Erythroblast (primary cell): Measurements from ENCODE around the gene SNTN.

Source experiments
- DNase-seq, 2 experiments: peaks; one replicate each; lab custom pipeline; 2025; lab: John Stamatoyannopoulos, UW
- GATA1 ChIP-seq: IDR thresholded peaks from 2 replicates; pipeline ENCODE4 v1.6.1; 2011; ENCODE audit warnings: low read depth, mild to moderate bottlenecking, control low read depth, low read length, moderate library complexity
- POLR2A ChIP-seq: IDR thresholded peaks from 2 replicates; pipeline ENCODE4 v1.6.1; 2011; ENCODE audit warnings: mild to moderate bottlenecking, low read length

Gene SNTN

GRCh38 chr3:63654931-63655330 lies 2.5 kb downstream of the SNTN start:
- TF ChIP-seq GATA1 (no peak), POLR2A (no peak)
- no peak for DNase-seq

DNA sequence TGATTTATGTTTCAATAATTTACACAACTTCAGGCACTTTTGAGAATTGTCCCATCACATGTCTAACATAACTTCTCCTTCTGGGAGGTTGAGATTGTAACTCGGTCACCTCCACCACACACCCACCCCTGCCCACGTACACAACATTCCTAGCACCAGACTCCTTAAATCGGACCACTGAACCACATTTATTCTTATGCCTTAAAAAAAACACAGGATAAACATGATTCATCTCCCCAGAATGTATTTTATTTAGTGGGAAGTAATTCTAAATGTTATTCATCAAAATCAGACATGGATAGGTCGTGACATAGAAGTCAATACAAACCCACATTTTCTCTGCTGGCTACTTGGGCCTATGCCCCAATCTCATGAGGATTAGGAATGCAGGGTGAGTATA lies 3.0 kb downstream of the SNTN start:
- DNase-seq, result no peak

DNA sequence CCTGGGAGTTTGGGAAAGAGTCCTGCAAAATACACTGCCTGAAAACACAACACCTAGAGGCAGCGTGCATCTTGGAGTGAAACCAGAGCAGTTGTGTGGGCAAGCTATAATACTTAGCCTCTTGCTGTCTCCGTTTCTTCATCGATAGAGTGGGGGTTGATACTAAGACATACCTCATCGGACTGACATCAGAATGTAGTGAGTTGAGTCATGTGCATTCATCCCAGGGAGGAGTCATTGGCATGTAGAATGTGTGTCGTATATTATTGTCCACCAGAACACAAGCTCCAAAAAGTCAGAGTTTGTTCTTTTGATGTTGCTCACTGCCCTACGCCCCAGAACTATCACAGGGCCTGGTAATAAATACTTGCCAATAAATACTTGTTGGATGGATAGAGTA lies 4.3 kb downstream of the SNTN start:
- TF ChIP-seq POLR2A, result no peak
- no peak for TF ChIP-seq GATA1
- DNase-seq, result no peak

More for the DNA sequence above, 3.0 kb downstream of the SNTN start:
- TF ChIP-seq POLR2A (no peak), GATA1 (no peak)

- TF ChIP-seq POLR2A (no peak), GATA1 (no peak)
- no peak for DNase-seq
These were observed 8.8 kb downstream of the SNTN start for GRCh38 chr3:63661242-63661641.

DNA sequence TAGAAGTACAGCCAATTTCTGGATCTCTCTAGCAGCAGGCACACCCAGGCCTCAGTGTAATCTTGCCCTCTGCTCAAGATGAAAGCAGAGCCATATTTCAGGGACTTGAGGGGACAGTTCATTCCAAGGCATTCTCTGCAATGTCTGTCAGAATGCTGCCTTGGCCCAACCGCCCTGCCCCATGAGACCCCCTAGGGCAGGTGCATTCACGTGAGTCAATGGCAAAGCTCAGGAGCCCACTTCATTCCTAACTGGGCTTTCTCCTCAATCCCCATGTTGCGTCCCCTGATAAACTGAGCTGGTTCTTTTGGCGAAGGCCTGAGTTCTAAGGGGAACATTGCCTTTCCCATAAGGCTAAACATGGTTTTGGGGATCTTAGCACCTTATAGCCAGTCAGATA lies 9.5 kb downstream of the SNTN start:
- no peak for DNase-seq
- TF ChIP-seq GATA1, result no peak
- no peak for TF ChIP-seq POLR2A

GRCh38 chr3:63662500-63662899 lies 10.0 kb downstream of the SNTN start:
- no peak for DNase-seq
- TF ChIP-seq POLR2A (no peak), GATA1 (no peak)

DNA sequence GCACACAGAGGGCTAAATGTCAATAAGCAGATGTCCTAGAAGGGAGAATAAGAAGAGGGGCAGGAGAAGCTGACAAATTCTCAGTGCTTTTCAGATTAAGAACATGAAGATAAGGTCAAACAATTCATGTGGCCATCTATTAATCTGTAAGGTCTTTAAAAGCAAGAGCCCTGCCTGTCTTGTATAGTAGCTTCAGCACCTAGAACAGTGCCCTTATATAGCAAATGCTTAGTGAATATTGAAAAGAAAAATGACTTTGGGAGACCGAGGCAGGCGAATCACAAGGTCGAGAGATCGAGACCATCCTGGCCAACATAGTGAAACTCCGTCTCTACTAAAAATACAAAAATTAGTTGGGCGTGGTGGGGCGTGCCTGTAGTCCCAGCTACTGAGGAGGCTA lies 18.1 kb downstream of the SNTN start:
- DNase-seq, result no peak
- TF ChIP-seq POLR2A, result no peak

GRCh38 chr3:63673111-63673510 lies 20.6 kb downstream of the SNTN start:
- TF ChIP-seq GATA1 (no peak), POLR2A (no peak)
- DNase-seq, result no peak

DNA sequence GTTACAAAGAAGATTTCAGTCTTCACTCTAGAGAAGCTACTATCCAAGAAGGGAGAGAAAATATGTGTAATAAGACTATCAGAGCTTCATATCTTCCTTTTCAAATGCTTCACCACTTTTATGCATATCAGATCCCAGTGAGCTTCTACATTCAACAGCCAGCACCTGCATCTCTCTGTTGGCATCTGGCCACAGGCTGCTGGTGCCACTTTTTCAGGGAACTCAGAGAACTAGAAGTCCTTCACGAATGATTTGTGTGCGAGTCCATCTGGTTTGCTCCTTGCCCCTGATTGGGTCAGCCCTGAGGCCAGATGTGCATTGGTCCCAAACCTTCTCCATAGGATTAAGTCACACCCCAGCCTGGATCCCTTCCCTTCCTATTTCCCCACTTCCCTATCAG lies 22.1 kb downstream of the SNTN start:
- DNase-seq, result no peak
- TF ChIP-seq GATA1 (no peak), POLR2A (no peak)

DNA sequence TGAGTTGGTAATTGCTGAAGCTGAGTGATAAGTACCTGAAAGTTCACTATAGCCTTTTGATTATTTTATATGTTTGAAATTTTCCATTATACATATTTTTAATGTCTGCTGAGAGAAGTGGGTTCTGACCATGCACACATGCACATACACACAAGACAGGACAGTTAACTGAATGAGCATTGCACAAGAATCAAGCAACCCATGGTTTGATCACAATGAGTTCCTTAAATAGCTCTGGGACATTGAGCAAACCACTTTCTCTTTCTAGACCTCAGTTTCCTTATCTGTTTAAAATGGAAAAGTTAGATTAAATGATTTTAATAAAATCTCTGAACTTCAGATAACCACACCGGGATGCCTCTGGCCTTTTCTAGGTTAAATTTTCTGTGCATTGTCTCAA lies 26.7 kb downstream of the SNTN start:
- DNase-seq, result no peak
- TF ChIP-seq GATA1, result no peak
- TF ChIP-seq POLR2A, result no peak

- no peak for TF ChIP-seq GATA1
- no peak for TF ChIP-seq POLR2A
- DNase-seq, result no peak
These were observed 31.6 kb downstream of the SNTN start for GRCh38 chr3:63684081-63684480.

GRCh38 chr3:63685340-63685739 lies 32.9 kb downstream of the SNTN start:
- DNase-seq, result no peak
- no peak for TF ChIP-seq GATA1
- TF ChIP-seq POLR2A, result no peak

DNA sequence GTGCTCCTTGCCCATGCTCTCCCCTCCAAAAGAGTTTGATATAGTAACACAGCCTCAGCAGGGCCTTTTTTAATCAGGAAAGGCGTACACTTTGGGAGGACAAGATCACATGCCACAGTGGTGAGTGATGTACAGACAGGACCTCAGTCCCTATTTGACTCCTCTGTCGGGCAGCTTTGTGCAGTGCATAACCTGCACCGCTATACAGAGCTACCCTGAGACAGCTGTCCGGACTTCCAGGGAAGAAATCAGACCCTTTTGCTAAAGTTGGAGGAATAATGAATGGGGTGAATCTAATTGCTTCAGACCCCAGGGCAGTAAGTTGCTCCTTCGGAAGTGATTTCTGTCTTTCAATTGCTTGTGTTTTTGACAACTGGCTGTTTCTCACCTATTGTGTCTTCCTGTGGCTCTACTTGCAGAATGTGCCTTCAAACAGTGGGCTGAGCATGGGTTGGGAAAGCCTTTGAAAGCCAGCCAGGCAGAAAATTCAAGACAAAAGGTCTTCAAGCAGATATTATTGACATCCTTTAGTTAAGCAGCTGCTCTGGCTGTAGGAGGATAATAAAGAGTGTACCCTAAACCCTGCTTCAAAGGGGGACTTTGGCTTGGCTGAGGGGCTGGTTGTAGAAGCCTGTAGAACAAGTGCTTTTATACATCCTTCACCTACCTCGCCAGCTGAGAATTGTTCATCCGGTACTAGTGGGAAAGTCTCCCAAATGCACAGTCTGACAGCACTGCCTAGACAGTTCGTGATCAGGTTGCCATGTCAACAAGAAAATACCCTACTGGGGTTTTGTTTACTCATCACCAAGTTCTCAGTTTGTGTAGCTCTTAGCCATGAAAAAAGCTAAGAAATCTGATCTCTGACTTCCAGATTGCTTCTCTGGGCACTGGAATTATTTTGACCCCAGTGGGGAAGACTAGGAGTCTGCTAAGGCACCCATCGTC lies 35.1 kb downstream of the SNTN start:
- DNase-seq, result no peak
- no peak for TF ChIP-seq POLR2A
- TF ChIP-seq GATA1, result no peak

DNA sequence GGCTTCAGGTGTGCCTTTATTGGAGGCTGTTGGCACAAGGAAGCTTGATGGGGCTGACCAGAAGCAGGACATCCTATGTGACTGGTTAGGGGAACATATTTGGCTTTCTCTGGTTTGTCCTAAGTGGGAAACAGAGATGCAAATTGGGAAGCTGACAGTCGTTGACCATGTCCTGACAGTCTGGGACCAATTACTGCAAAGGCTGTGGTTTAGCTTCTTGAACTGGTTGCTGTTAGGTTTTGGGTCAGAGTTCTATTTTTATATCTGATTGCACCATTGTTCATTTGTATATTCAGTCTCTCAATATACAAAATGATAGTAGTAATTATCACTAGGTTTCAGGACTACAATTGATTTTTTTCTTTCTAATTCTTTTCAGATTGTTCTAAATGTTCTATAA lies 36.8 kb downstream of the SNTN start:
- no peak for TF ChIP-seq POLR2A
- TF ChIP-seq GATA1, result no peak
- DNase-seq, result no peak

- no peak for DNase-seq
- TF ChIP-seq POLR2A, result no peak
- TF ChIP-seq GATA1, result no peak
These were observed 40.9 kb downstream of the SNTN start for GRCh38 chr3:63693351-63693750.
